Left lung (tissue), 10 donors: ENCODE data around the gene TICAM2. TPM values are rescaled to one million over a fixed set of nuclear protein-coding genes. Genes with fewer than 3 reads are reported as not detected.

Experiments
- ATAC-seq: fragments of 200-7000 bp; cut with Tn5 transposase; one replicate; pipeline ENCODE4 v1.9.1; 2020; ENCODE audit warnings: moderate library complexity
- DNase-seq, 4 donors: peaks; one replicate each; pipeline ENCODE4 v3.0.0-alpha.2; 2013 to 2020
- H3K27ac ChIP-seq, 2 donors: fragments of 200-600 bp; sonication (generic) in 1 of 2; one replicate each; pipeline versions ENCODE4 v1.5.0 to v1.8.0; 2020 to 2021
- H3K27me3 ChIP-seq, 2 donors: fragments of 200-600 bp; sonication (generic) in 1 of 2; one replicate each; pipeline versions ENCODE4 v1.5.0 to v1.8.0; 2020 to 2021
- H3K36me3 ChIP-seq, 2 donors: fragments of 200-600 bp; sonication (generic) in 1 of 2; one replicate each; pipeline versions ENCODE4 v1.5.0 to v1.8.0; 2020 to 2021
- H3K4me1 ChIP-seq, 2 donors: fragments of 200-600 bp; one replicate each; pipeline ENCODE4 v1.8.0; 2021
- H3K4me3 ChIP-seq, 2 donors: fragments of 200-600 bp; sonication (generic) in 1 of 2; one replicate each; pipeline versions ENCODE4 v1.5.0 to v1.8.0; 2020 to 2021; ENCODE audit warnings: mild to moderate bottlenecking in 1 of 2
- H3K9me3 ChIP-seq, 2 donors: fragments of 200-600 bp; sonication (generic) in 1 of 2; one replicate each; pipeline versions ENCODE4 v1.5.0 to v1.8.0; 2020 to 2021
- CTCF ChIP-seq, 2 donors: fragments of 200-600 bp; sonication (generic) in 1 of 2; IDR thresholded peaks; one replicate each; pipeline versions ENCODE4 v1.5.0 to v1.8.0; 2021; ENCODE audit warnings: antibody characterized with exemption in 2 of 2
- intact Hi-C, 2 donors: fragments of 100-400 bp; cut with DNase I; formaldehyde crosslinking; loops; one replicate each; pipeline versions ENCODE4 v1.11.2 to v1.14.2; 2022
- polyA plus RNA-seq, 6 donors: library from polyadenylated mRNA; unstranded; fragments of 120-200 nt; gene quantifications; one replicate each; pipeline ENCODE4 v1.2.1, GENCODE V29; 2013; ENCODE audit not compliant: insufficient read length in 6 of 6
- total RNA-seq, 2 donors: library from RNA; stranded (reverse); fragmentation: NEBNext Ultra II Directional; extraction: Animal tissue kit (Norgen Biotek cat#: 25700); gene quantifications; one replicate each; pipeline ENCODE4 v1.2.1, GENCODE V29; 2021
- donor health status: DM: no; HTN: yes; CAD: no.
- donor health status: DM: no; HTN: no; CAD: no.

TICAM2 gene
- total and polyA plus RNA-seq, 8 donors: 3.2 to 8.6 (median 6.4) TPM

DNA sequence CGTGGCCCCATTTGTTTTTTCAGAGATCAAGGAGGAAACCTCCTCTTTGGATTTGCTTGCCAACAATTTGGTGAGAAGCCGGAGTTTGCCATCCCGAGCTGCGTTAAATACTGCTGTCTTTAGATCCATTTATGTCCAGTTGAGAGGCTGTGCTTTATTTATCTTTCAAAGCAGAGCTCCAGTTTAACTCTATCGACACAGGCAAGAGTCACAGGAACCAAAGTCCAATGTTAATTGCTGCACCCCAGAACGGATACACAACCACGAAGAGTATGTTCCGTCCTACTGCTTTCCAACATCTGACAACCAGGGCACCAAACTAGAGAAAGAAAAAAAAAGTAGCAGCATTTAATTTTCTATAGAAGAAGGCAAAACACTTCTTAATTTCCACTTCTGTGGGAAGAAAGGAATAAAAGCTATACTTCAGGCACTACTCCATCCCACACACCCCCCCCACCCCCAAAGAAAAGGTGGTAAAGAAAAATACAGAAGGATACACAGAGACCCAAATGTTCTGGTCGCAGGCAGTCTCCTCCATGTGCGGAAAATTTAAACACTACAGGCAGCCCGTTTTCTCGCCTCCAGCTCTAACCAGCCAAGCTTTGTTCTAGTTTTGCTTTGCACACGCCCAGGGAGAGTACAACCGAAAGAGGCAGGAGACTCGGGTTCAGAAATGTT lies 58.8 kb downstream of the TICAM2 start:
- intact Hi-C loops: no loop called here
- H3K9me3 ChIP-seq: peaks cover 8 to 9% of the 10 kb centered on the region in 2 donors
- H3K27ac ChIP-seq: peak overlapping the region; percentile 99 to 100
- DNase-seq: peak in 1 of 4 donors; percentile 54
- ATAC-seq: peak; percentile 36
- peak overlapping the region; percentile 69 to 86 for H3K4me3 ChIP-seq
- no peaks in the 10 kb centered on the region for H3K27me3 ChIP-seq
- peaks cover 0 to 12% of the 10 kb centered on the region in 2 donors for H3K36me3 ChIP-seq
- no peak for TF ChIP-seq CTCF (IDR thresholded peaks at IDR 0.05)
- H3K4me1 ChIP-seq: peaks cover 0 to 53% of the 10 kb centered on the region in 2 donors

- Histone ChIP-seq H3K9me3 (peaks cover 8 to 9% of the 10 kb centered on the region in 2 donors), H3K4me1 (peaks cover 0 to 60% of the 10 kb centered on the region in 2 donors), H3K27ac (peak overlapping the region; percentile 99 to 100), H3K27me3 (no peaks in the 10 kb centered on the region), H3K4me3 (peak overlapping the region; percentile 69 to 86), H3K36me3 (peaks cover 0 to 18% of the 10 kb centered on the region in 2 donors)
- DNase-seq (no peak), ATAC-seq (no peak)
- no peak for TF ChIP-seq CTCF (IDR thresholded peaks at IDR 0.05)
- intact Hi-C loops: no loop called here
Observed at GRCh38 chr5:115542651-115543364, 59.5 kb downstream of the TICAM2 start.

DNA sequence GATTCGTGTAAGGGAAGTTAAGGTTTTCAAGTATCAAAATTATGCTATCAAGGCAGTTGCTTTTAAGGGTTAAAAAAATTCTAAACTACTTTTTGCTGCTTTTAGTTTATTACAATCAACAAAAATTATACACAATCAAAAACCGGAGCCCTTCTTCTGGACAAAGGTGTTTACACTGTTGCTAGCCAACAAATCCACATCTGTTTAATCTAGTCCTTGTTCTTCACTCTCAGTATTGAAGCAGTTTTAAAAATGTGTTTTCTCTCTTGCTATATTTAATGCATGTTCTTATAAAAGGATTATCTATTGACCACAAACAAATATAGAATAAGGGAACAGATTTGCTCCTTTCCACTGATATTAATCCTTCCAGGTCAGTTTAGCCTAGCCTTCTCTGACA lies 60.2 kb downstream of the TICAM2 start:
- DNase-seq (peak in 1 of 4 donors; percentile 40), ATAC-seq (no peak)
- no peaks in the 10 kb centered on the region for H3K27me3 ChIP-seq
- peaks cover 0 to 18% of the 10 kb centered on the region in 2 donors for H3K36me3 ChIP-seq
- H3K27ac ChIP-seq: peak overlapping the region; percentile 99 to 100
- intact Hi-C loops: no loop called here
- no peak for TF ChIP-seq CTCF (IDR thresholded peaks at IDR 0.05)
- peaks cover 8 to 9% of the 10 kb centered on the region in 2 donors for H3K9me3 ChIP-seq
- peaks cover 0 to 67% of the 10 kb centered on the region in 2 donors for H3K4me1 ChIP-seq
- peak overlapping the region; percentile 69 to 86 for H3K4me3 ChIP-seq

DNA sequence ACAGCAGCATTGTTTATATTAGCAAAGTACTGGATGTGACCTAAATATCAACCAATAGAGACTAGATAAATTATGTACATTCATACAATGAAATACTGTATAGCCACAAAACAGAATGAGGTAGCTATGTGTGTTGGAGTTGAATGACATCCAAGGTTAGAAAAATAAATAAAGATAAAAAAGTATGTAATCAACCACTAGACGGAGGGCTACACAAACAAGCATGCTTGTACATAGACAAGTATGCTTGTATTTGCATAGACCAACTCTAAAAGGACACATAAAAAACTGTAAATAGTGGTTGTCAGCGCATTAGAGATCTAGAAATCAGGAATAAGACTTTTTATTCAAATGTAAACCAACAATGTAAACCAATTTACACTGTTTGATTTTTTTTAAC lies 60.7 kb downstream of the TICAM2 start:
- no peak for ATAC-seq
- Histone ChIP-seq H3K36me3 (peaks cover 0 to 19% of the 10 kb centered on the region in 2 donors), H3K27me3 (no peaks in the 10 kb centered on the region), H3K9me3 (peaks cover 8 to 9% of the 10 kb centered on the region in 2 donors), H3K4me1 (peaks cover 0 to 72% of the 10 kb centered on the region in 2 donors), H3K4me3 (peak overlapping the region; percentile 69 to 86), H3K27ac (peak overlapping the region; percentile 99 to 100)
- intact Hi-C loops: no loop called here
- DNase-seq: peak in 1 of 4 donors; percentile 23
- no peak for TF ChIP-seq CTCF (IDR thresholded peaks at IDR 0.05)

DNA sequence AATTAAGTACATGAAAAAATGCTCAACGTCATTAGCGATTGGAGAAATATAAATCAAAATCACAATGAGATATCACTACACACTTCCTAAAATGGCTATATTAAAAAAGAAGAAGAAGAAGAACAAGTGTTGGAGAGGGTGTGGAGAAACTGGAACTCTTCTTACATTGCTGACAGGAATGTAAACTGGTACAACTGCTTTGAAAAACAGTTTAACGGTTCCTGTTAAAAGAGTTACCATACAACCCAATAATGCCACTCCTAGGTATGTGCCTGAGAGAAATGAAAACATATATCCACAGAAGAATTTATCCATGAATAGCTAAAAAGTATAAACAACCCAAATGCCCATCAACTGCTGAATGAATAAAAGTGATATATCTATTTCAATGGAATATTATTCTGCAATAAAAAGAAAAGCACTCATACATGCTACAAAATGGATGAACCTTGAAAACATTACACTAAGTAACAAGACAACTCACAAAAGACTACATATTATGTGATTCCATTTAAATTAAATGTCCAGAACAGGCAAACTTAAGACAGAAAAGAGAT lies 66.7 kb downstream of the TICAM2 start:
- intact Hi-C loops: no loop called here
- Histone ChIP-seq H3K4me1 (peaks cover 12 to 93% of the 10 kb centered on the region in 2 donors), H3K9me3 (no peaks in the 10 kb centered on the region), H3K27me3 (no peaks in the 10 kb centered on the region), H3K4me3 (no peak overlapping the region), H3K27ac (no peak overlapping the region), H3K36me3 (peaks cover 0 to 42% of the 10 kb centered on the region in 2 donors)
- ATAC-seq: no peak
- TF ChIP-seq CTCF (IDR thresholded peaks at IDR 0.05): no peak
- DNase-seq: no peak
